Liver (tissue), 9 donors: ENCODE measurements around the gene ARL1. TPM values are rescaled to one million over a fixed set of nuclear protein-coding genes. Genes with fewer than 3 reads are reported as not detected.
"Not testable (repeated sequence)": the region's sequence is repeated elsewhere in the genome, so short reads cannot be mapped to it uniquely, and the experiment has no call there.

Experiments
- DNase-seq: peaks from one replicate; pipeline ENCODE4 v3.0.0-alpha.2; 2017; ENCODE audit warnings: low spot score
- H3K27ac ChIP-seq, 2 donors: one replicate each; pipeline ENCODE4 v1.7.0; 2013; ENCODE audit warnings: inconsistent platforms in 2 of 2, low read length in 2 of 2, control low read depth in 1 of 2, low read depth in 1 of 2, mild to moderate bottlenecking in 1 of 2
- H3K27me3 ChIP-seq, 4 donors: one replicate each; pipeline versions ENCODE4 v1.6.1 to v1.7.0; 2013; ENCODE audit warnings: low read length in 3 of 4, inconsistent platforms in 1 of 4, mild to moderate bottlenecking in 1 of 4, moderate library complexity in 1 of 4; ENCODE audit not compliant: control insufficient read depth in 4 of 4, insufficient read depth in 4 of 4
- H3K36me3 ChIP-seq, 4 donors: one replicate each; pipeline versions ENCODE4 v1.6.1 to v1.7.0; 2013; ENCODE audit warnings: low read length in 3 of 4, mild to moderate bottlenecking in 3 of 4, low read depth in 1 of 4, moderate library complexity in 1 of 4; ENCODE audit not compliant: control insufficient read depth in 4 of 4, insufficient read depth in 3 of 4
- H3K4me1 ChIP-seq, 4 donors: one replicate each; pipeline versions ENCODE4 v1.6.1 to v1.7.0; 2013; ENCODE audit warnings: low read length in 3 of 4, mild to moderate bottlenecking in 3 of 4, moderate library complexity in 1 of 4; ENCODE audit not compliant: control insufficient read depth in 4 of 4, insufficient read depth in 4 of 4
- H3K4me3 ChIP-seq, 3 donors: one replicate each; pipeline versions ENCODE4 v1.6.1 to v1.7.0; 2013; ENCODE audit warnings: low read length in 3 of 3, control low read depth in 1 of 3, low read depth in 1 of 3, mild to moderate bottlenecking in 1 of 3
- H3K9ac ChIP-seq, 2 donors: one replicate each; pipeline ENCODE4 v1.7.0; 2013; ENCODE audit warnings: low read length in 2 of 2, mild to moderate bottlenecking in 2 of 2, moderate library complexity in 2 of 2, control low read depth in 1 of 2, low read depth in 1 of 2
- H3K9me3 ChIP-seq, 4 donors: one replicate each; pipeline versions ENCODE4 v1.6.1 to v1.7.0; 2013; ENCODE audit warnings: low read length in 3 of 4; ENCODE audit not compliant: control insufficient read depth in 4 of 4
- ATF3 ChIP-seq: IDR thresholded peaks from 2 replicates; pipeline ENCODE4 v1.6.1; 2016; ENCODE audit warnings: antibody characterized with exemption
- CTCF ChIP-seq: fragments of 150-350 bp; IDR thresholded peaks from 2 replicates; pipeline ENCODE4 v1.5.1; 2017; ENCODE audit warnings: improper control_type of control experiment, low read depth, low read length; ENCODE audit not compliant: missing input control
- HNF4A ChIP-seq, 2 donors: conservative IDR thresholded peaks; 2 replicates each; pipeline ENCODE4 v1.6.1; 2016; ENCODE audit warnings: antibody characterized with exemption in 2 of 2, mild to moderate bottlenecking in 2 of 2
- HNF4G ChIP-seq: IDR thresholded peaks from 2 replicates; pipeline ENCODE4 v1.6.1; 2016; ENCODE audit warnings: antibody characterized with exemption
- JUND ChIP-seq, 2 donors: IDR thresholded peaks; 2 replicates each; pipeline ENCODE4 v1.6.1; 2016; ENCODE audit warnings: antibody characterized with exemption in 2 of 2
- MAX ChIP-seq: IDR thresholded peaks from 2 replicates; pipeline ENCODE4 v1.6.1; 2016; ENCODE audit warnings: antibody characterized with exemption
- NR2F2 ChIP-seq: IDR thresholded peaks from 2 replicates; pipeline ENCODE4 v1.6.1; 2016; ENCODE audit warnings: antibody characterized with exemption
- REST ChIP-seq: IDR thresholded peaks from 2 replicates; pipeline ENCODE4 v1.6.1; 2016; ENCODE audit warnings: antibody characterized with exemption, mild to moderate bottlenecking
- SP1 ChIP-seq: IDR thresholded peaks from 2 replicates; pipeline ENCODE4 v1.6.1; 2018; ENCODE audit warnings: antibody characterized with exemption, mild to moderate bottlenecking
- TAF1 ChIP-seq: conservative IDR thresholded peaks from 2 replicates; pipeline ENCODE4 v1.6.1; 2016; ENCODE audit warnings: antibody characterized with exemption, mild to moderate bottlenecking
- YY1 ChIP-seq: IDR thresholded peaks from 2 replicates; pipeline ENCODE4 v1.6.1; 2016; ENCODE audit warnings: antibody characterized with exemption, mild to moderate bottlenecking
- WGBS: extraction: QIAGEN DNeasy Blood & Tissue Kit; methylation state at CpG from one replicate; pipeline ENCODE4 v1.1.7; 2013; 5-methylcytosine and 5-hydroxymethylcytosine counted together
- polyA plus RNA-seq, 2 donors: library from polyadenylated mRNA; stranded (reverse) in 1 of 2; unstranded in 1 of 2; fragments of 200-250 nt in 1 of 2; fragments of >200 nt in 1 of 2; fragmentation: Nextera tagmentation in 1 of 2; extraction: Ambion mirVana in 1 of 2; gene quantifications; one replicate each; pipeline versions ENCODE4 v1.2.1 to v1.2.3, GENCODE V29; 2013 to 2015
- total RNA-seq, 2 donors: library from RNA; depleted of rRNA; stranded (reverse); fragments of >200 nt; gene quantifications; one replicate each; pipeline ENCODE4 v1.2.3, GENCODE V29; 2014
- TF ChIP-seq, protein P1 (sequence below): IDR thresholded peaks from 2 replicates; pipeline ENCODE4 v1.6.1; 2016; ENCODE audit warnings: antibody characterized with exemption
- donor health status: healthy.
- donor health status: healthy.
- donor health status: healthy.
- donor health status: healthy.
- donor health status: healthy.

ARL1 gene
- total and polyA plus RNA-seq, 4 donors = 29.2 to 44.8 (median 36.8) TPM

DNA sequence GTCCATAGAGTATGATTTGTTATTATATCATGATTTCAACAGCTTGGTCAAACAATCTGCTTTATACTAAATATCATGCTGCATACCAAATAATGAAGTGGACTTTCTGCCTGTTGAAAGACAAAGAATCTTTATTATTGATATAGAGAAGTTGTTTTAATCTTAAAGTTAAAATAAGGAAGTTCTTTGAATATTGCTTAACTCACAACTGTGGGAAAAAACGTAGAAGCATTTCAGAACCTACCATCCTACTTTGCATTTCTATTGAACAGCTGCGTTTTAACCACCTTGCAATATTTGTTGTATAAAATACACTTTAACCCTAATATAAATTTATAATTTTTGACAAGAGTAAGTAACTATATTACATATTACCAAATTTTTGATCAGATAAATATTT, 22.9 kb upstream of the ARL1 start:
- 57% methylated on average over 2 of the region's 2 CpGs for WGBS

DNA sequence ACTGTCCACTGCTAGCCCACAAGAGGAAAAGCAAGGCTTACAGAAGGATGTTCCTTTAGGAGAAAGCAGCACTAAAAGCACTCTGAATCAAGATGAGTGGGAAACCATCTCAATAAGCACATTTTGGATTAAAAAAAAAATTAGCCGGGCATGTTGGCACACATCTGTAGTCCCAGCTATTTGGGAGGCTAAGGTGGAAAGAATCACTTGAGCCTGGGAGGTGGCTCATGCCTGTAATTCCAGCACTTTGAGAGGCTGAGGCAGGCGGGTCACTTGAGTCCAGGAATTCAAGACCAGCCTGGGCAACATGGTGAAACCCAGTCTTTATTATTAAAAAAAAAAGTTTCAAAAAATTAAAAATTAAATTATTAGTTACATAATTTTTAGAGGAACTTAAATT, 17.0 kb upstream of the ARL1 start:
- no peak for DNase-seq
- Histone ChIP-seq H3K9ac (no peak overlapping the region), H3K9me3 (no peaks in the 10 kb centered on the region), H3K4me1 (no peaks in the 10 kb centered on the region), H3K36me3 (no peaks in the 10 kb centered on the region), H3K27me3 (no peaks in the 10 kb centered on the region), H3K4me3 (no peak overlapping the region), H3K27ac (no peak overlapping the region)
- no peak for TF ChIP-seq CTCF
- no peak for TF ChIP-seq JUND (IDR thresholded peaks at IDR 0.05)
- no peak for TF ChIP-seq YY1
- no peak for TF ChIP-seq SP1
- no peak for TF ChIP-seq ATF3
- TF ChIP-seq MAX = no peak
- no peak for TF ChIP-seq NR2F2
- WGBS = 92% methylated on average over 2 of the region's 2 CpGs

More for the DNA sequence above, 22.9 kb upstream of the ARL1 start:
- Histone ChIP-seq H3K27me3 (no peaks in the 10 kb centered on the region), H3K27ac (no peak overlapping the region), H3K9me3 (no peaks in the 10 kb centered on the region), H3K9ac (no peak overlapping the region), H3K4me1 (no peaks in the 10 kb centered on the region), H3K4me3 (no peak overlapping the region), H3K36me3 (no peaks in the 10 kb centered on the region)
- DNase-seq = no peak
- no peak for TF ChIP-seq TAF1
- TF ChIP-seq HNF4A (conservative IDR thresholded peaks at IDR 0.05) = no peak
- TF ChIP-seq CTCF = no peak
- no peak for TF ChIP-seq HNF4G
- no peak for TF ChIP-seq REST
- TF ChIP-seq SP1 = no peak
- TF ChIP-seq YY1 = no peak
- TF ChIP-seq, protein P1, sequence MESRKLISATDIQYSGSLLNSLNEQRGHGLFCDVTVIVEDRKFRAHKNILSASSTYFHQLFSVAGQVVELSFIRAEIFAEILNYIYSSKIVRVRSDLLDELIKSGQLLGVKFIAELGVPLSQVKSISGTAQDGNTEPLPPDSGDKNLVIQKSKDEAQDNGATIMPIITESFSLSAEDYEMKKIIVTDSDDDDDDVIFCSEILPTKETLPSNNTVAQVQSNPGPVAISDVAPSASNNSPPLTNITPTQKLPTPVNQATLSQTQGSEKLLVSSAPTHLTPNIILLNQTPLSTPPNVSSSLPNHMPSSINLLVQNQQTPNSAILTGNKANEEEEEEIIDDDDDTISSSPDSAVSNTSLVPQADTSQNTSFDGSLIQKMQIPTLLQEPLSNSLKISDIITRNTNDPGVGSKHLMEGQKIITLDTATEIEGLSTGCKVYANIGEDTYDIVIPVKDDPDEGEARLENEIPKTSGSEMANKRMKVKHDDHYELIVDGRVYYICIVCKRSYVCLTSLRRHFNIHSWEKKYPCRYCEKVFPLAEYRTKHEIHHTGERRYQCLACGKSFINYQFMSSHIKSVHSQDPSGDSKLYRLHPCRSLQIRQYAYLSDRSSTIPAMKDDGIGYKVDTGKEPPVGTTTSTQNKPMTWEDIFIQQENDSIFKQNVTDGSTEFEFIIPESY = no peak

- not testable (repeated sequence) for H3K36me3 ChIP-seq, H3K9me3 ChIP-seq, H3K4me1 ChIP-seq, H3K27ac ChIP-seq, H3K4me3 ChIP-seq, H3K27me3 ChIP-seq, DNase-seq, H3K9ac ChIP-seq
- WGBS = 90% methylated on average over 4 of the region's 4 CpGs
Measured at GRCh38 chr12:101422066-101422465, 14.5 kb upstream of the ARL1 start.
